Measurements from ENCODE around the gene CD27.
"Not testable (repeated sequence)": the region's sequence is repeated elsewhere in the genome, so short reads cannot be mapped to it uniquely, and the experiment has no call there.

Gene CD27

DNA sequence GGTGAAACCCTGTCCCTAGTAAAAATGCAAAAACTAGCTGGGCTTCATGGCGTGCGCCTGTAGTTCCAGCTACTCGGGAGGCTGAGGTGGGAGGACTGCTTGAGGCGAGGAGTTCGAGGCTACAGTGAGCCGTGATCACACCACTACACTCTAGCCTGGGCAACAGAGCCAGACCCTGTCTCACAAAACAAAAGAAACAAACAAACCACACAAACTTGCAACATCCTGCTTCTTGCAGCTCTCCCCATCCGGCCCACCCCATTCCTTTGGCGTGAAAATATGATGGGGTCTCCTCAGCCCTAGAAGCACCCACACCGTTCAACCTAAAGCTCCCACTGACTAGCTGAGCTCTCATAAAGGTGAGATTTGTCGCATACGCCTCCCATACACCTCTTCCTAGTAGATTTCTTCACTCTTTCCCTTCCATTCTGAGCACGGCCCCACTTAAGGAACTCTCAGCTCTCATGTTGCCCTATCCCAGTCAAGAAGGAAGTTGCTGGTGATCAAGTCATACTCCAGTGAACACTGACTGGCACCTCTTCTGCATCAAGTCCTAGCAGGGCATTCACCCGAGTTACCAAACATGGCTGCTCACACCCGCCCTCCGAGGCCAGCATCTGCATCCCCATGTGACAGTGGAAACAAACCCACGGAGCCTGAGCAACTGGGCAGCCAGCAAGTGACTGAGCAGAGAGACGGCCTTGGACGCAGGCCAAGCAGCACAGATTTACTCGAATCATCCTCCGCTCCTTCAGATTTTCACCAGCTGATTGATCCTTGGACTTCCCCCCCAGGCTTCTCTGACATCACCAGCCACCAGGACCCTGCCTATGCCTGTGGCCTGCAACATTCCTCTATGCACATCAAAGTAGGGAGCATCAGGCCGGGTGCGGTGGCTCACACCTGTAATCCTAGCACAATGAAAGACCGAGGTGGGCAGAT, 18.9 kb upstream of the CD27 start:
- DNase-seq (ENCODE audit: extremely low spot score): peak; percentile 38
- TF ChIP-seq, protein P1, sequence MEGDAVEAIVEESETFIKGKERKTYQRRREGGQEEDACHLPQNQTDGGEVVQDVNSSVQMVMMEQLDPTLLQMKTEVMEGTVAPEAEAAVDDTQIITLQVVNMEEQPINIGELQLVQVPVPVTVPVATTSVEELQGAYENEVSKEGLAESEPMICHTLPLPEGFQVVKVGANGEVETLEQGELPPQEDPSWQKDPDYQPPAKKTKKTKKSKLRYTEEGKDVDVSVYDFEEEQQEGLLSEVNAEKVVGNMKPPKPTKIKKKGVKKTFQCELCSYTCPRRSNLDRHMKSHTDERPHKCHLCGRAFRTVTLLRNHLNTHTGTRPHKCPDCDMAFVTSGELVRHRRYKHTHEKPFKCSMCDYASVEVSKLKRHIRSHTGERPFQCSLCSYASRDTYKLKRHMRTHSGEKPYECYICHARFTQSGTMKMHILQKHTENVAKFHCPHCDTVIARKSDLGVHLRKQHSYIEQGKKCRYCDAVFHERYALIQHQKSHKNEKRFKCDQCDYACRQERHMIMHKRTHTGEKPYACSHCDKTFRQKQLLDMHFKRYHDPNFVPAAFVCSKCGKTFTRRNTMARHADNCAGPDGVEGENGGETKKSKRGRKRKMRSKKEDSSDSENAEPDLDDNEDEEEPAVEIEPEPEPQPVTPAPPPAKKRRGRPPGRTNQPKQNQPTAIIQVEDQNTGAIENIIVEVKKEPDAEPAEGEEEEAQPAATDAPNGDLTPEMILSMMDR (IDR thresholded peaks at IDR 0.05; ENCODE audit: control extremely low read depth, extremely low read depth, low read depth, missing control alignments): no peak
- ChIA-PET POLR2A (interaction anchor here (1.1 to 2.1 kb wide), 6 partner anchors 18 to 113 kb away, joined by 4 to 9 read pairs (median 4); partner anchors contain the start of genes TAPBPL and VAMP1), CTCF (interaction anchor here (0.8 to 7.4 kb wide), 10 partner anchors 8 to 138 kb away, joined by 3 to 112 read pairs (median 25); partner anchors contain the start of genes CD27, TAPBPL and VAMP1)

DNA sequence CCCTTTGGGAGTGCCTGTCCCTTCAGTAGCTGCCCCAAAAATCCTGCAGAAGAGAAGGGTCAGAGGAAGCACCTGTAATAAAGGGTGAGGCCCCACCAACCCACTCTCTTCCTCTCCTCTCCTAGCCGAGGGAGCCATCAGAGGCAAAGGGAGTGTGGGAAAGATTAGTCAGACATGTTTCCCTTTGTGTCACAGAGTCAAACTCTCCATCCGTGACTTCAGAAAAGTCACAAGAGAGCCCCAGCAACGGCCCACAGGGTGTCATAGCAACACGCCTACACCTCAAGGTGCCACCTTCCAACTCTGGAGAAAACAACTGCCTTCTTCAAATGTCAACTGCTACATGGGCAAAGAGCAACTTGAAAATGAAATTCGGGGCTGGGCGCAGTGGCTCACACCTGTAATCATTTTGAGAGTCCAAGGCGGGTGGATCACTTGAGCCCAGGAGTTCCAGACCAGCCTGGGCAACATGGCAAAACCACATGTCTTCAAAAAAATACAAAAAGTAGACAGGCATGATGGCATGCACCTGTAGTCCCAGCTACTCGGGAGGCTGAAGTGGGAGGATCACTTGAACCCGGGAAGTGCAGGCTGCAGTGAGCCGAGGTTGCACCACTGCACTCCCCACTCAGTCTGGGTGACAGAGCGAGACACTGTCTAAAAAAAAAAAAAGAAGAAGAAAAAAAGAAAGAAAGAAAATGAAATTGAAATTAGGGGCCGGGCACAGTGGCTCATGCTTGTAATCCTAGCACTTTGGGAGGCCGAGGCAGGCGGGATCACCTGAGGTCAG, 17.7 kb upstream of the CD27 start:
- POLR2A ChIA-PET: interaction anchor here (0.5 to 2.1 kb wide), 7 partner anchors 19 to 254 kb away, joined by 4 to 12 read pairs (median 4); partner anchors contain the start of gene VAMP1
- peak; percentile 81 for DNase-seq (ENCODE audit: extremely low spot score)
- TF ChIP-seq, protein P1 (IDR thresholded peaks at IDR 0.05; ENCODE audit: control extremely low read depth, extremely low read depth, low read depth, missing control alignments): no peak
- CTCF ChIA-PET: interaction anchor here (1.0 to 7.4 kb wide), 6 partner anchors 20 to 129 kb away, joined by 3 to 112 read pairs (median 86); partner anchors contain the start of genes CD27 and TAPBPL

DNA sequence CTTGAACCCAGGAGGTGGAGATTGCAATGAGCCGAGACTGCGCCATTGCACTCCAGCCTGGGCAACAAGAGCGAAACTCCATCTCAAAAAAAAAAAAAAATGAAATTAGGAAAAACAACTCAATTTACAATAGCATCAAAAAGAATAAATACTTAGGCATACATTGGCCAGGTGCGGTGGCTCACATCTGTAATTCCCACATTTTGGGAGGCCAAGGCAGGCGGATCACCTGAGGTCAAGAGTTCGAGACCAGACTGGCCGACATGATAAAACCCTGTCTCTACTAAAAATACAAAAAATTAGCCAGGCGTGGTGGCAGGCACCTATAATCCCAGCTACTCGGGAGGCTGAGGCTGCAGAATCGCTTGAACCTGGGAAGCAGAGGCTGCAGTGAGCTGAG, 17.0 kb upstream of the CD27 start:
- POLR2A ChIA-PET: interaction anchor here (0.6 to 1.4 kb wide), 4 partner anchors 18 to 169 kb away, joined by 4 to 12 read pairs (median 4); no protein-coding TSS in a partner anchor
- CTCF ChIA-PET: interaction anchor here (0.9 to 7.4 kb wide), 6 partner anchors 13 to 126 kb away, joined by 3 to 112 read pairs (median 4); partner anchors contain the start of gene TAPBPL

DNA sequence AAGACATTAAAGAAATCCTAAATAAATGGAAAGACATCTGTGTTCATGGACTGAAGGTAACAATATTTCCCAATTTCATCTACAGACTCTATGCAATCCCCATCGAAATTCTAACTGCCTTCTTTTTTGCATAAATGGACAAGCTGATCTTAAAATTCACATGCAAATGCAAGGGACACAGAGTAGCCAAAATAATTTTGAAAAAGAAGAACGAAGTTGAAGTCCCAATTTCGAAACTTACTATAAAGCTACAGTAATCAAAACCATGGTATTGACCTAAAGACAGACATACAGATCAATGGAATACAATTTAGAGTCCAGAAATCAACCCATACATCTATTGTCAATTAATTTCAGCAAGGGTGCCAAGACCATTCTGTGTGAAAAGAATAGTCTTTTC, 16.4 kb upstream of the CD27 start:
- no peak for DNase-seq (ENCODE audit: extremely low spot score)
- POLR2A ChIA-PET: interaction anchor here (1.4 kb wide), 1 partner anchor 18 kb away, joined by 12 read pairs; no protein-coding TSS in a partner anchor
- TF ChIP-seq, protein P1 (IDR thresholded peaks at IDR 0.05; ENCODE audit: control extremely low read depth, extremely low read depth, low read depth, missing control alignments): no peak
- CTCF ChIA-PET: interaction anchor here (0.9 to 7.4 kb wide), 5 partner anchors 13 to 125 kb away, joined by 3 to 89 read pairs (median 4); partner anchors contain the start of gene TAPBPL

More for the DNA sequence above, 17.0 kb upstream of the CD27 start:
- not testable (repeated sequence) for DNase-seq (ENCODE audit: extremely low spot score)

DNA sequence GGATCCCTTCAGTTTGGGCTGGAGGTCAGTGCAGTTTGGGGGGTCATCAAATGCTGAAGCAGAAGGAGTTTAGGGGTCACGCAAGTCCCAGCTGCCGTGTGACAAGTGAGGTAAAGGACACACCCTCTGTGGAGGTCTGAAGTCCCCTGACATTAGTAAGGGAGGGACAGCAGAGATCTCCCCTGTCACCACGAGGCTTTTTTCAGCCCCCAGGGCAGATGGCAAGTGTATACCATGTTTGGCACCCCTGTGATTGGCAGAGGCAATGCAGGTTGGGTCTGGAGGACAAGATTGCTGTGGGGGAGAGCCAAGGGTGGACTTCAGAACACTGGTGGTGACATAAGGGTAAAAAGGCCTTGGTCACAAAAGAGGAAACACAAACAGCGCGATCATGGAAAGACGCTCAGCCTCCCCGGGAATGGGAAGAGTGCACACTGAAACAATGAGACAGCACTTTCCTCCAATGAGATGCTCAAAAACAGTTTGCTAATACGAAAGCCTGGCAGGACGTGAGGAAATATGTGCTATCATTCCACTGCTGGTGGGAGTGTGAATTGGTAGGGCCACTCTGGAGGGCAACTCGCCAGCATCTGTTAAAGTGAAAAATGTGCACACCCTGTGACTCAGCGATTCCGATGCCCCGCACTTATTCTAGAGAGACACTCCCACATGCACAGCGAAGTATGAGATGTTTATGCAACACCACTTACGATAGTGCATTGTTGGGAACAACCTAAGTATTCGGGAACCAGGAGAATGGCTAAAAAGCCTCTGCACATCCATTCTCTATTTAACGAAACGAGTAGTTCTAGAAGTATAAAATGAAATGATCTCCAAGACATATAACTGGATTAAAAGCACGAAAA, 14.4 kb upstream of the CD27 start:
- TF ChIP-seq, protein P1 (IDR thresholded peaks at IDR 0.05; ENCODE audit: control extremely low read depth, extremely low read depth, low read depth, missing control alignments): no peak
- ChIA-PET CTCF (no interaction called here), POLR2A (no interaction called here)
- DNase-seq (ENCODE audit: extremely low spot score): no peak

DNA sequence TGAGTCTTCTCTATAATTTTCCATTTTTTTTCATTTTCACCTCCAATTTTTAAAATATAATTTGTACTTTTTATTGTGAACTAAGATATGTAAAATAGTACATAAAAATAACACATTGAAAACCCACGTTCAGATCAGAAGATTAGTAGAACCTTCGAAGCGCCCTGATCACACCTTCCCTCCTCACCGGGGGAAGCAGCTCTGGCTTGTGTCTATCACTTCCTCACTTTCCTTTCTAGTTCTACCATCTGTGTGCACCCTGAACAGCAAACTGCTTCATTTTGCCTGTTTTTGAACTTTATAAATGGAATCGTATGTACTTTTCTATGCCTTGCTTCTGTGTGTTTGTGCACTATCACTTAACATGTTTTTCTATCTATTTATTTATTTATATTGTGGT, 11.8 kb upstream of the CD27 start:
- CTCF ChIA-PET: interaction anchor here (1.4 to 3.8 kb wide), 4 partner anchors 9 to 32 kb away, joined by 5 to 22 read pairs (median 8); partner anchors contain the start of gene CD27
- POLR2A ChIA-PET: interaction anchor here (0.6 to 1.6 kb wide), 3 partner anchors 11 to 37 kb away, joined by 3 to 7 read pairs (median 3); partner anchors contain the start of gene VAMP1
- TF ChIP-seq, protein P1 (IDR thresholded peaks at IDR 0.05; ENCODE audit: control extremely low read depth, extremely low read depth, low read depth, missing control alignments): no peak

More for the DNA sequence above, 11.8 kb upstream of the CD27 start:
- DNase-seq (ENCODE audit: extremely low spot score): no peak
